GM12878 (cell line): Measurements from ENCODE around the gene DPYSL3. TPM values are rescaled to one million over a fixed set of nuclear protein-coding genes. Genes with fewer than 3 reads are reported as not detected.

Experiments
- ATAC-seq: fragments of 200-7000 bp; cut with Tn5 transposase; 3 replicates; pipeline ENCODE4 v1.9.1; 2020; ENCODE audit warnings: mild to moderate bottlenecking, moderate library complexity
- BruUV-seq: library from RNA; stranded (reverse); fragments of 400-500 nt; replicated peaks from 2 replicates; lab custom pipeline; 2021; lab: Mats Ljungman, UMichigan
- CTCF ChIA-PET: fragments of 300-600 bp; sonication (Branson Sonifier 250); formaldehyde crosslinking; extraction: SDS; loops from one replicate; lab custom pipeline; 2021; ENCODE audit warnings: inconsistent platforms; lab: Yijun Ruan, JAX
- POLR2A ChIA-PET: fragments of 350-600 bp; formaldehyde crosslinking; extraction: SDS; loops from one replicate; lab custom pipeline; 2021; ENCODE audit warnings: inconsistent platforms; lab: Charles Lee
- RAD21 ChIA-PET: fragments of 300-600 bp; sonication (Branson Sonifier 250); formaldehyde crosslinking; loops from one replicate; lab custom pipeline; 2023; ENCODE audit warnings: antibody characterized with exemption; ENCODE audit not compliant: unreplicated experiment; lab: Charles Lee
- SMC1A ChIA-PET: fragments of 300-600 bp; sonication (Branson Sonifier 250); formaldehyde crosslinking; loops from one replicate; lab custom pipeline; 2023; ENCODE audit not compliant: unreplicated experiment, uncharacterized antibody; lab: Charles Lee
- DNase-seq: peaks from one replicate; pipeline ENCODE4 v3.0.0-alpha.2; 2011; ENCODE audit warnings: low read depth, low spot score
- FAIRE-seq: peaks from 3 replicates; lab custom pipeline; 2011; peaks lifted over from hg19 to GRCh38; lab: Jason Lieb, UNC
- H2AFZ ChIP-seq: 2 replicates; pipeline ENCODE4 v1.6.0; 2011; ENCODE audit warnings: low read depth, low read length, control low read depth; ENCODE audit not compliant: control insufficient read depth
- H3K27ac ChIP-seq: 2 replicates; pipeline ENCODE4 v1.5.1; 2011; ENCODE audit warnings: control low read depth; ENCODE audit not compliant: control insufficient read depth, insufficient read depth
- H3K27me3 ChIP-seq, 2 experiments: replicated peaks in 1 of 2; 2 replicates each; pipeline versions ENCODE4 v1.6.0 to v1.6.1; 2011; ENCODE audit warnings: low read length in 1 of 2; ENCODE audit not compliant: control insufficient read depth in 2 of 2, insufficient read depth in 2 of 2
- H3K36me3 ChIP-seq, 2 experiments: 2 replicates each; pipeline ENCODE4 v1.5.1; 2011; ENCODE audit warnings: low read length in 1 of 2; ENCODE audit not compliant: control insufficient read depth in 2 of 2, insufficient read depth in 2 of 2
- H3K4me1 ChIP-seq: 2 replicates; pipeline ENCODE4 v1.6.1; 2011; ENCODE audit warnings: mild to moderate bottlenecking, low read length, moderate library complexity, mixed read lengths; ENCODE audit not compliant: control insufficient read depth, insufficient read depth
- H3K4me2 ChIP-seq: 2 replicates; pipeline ENCODE4 v1.6.0; 2011; ENCODE audit warnings: control low read depth; ENCODE audit not compliant: control insufficient read depth, insufficient read depth
- H3K4me3 ChIP-seq: fragments of 200-600 bp; sonication (generic); 2 replicates; pipeline ENCODE4 v1.5.1; 2016
- H3K79me2 ChIP-seq: 2 replicates; pipeline ENCODE4 v1.6.0; 2011; ENCODE audit warnings: low read length; ENCODE audit not compliant: control insufficient read depth, insufficient read depth
- H3K9ac ChIP-seq: 2 replicates; pipeline ENCODE4 v1.8.0; 2011; ENCODE audit warnings: low read length, control low read depth, mixed read lengths; ENCODE audit not compliant: control insufficient read depth, insufficient read depth
- H3K9me3 ChIP-seq: replicated peaks from 3 replicates; pipeline ENCODE4 v1.5.1; 2011; ENCODE audit warnings: mild to moderate bottlenecking, low read length; ENCODE audit not compliant: control insufficient read depth, insufficient read depth
- H4K20me1 ChIP-seq: 2 replicates; pipeline ENCODE4 v1.6.0; 2011; ENCODE audit not compliant: control insufficient read depth, insufficient read depth
- ATF7 ChIP-seq: fragments of 450-650 bp; IDR thresholded peaks from 2 replicates; pipeline ENCODE4 v1.6.1; 2016; ENCODE audit warnings: low read depth, mild to moderate bottlenecking
- BACH1 ChIP-seq: fragments of 450-650 bp; IDR thresholded peaks from 2 replicates; pipeline ENCODE4 v1.6.1; 2017; ENCODE audit warnings: mild to moderate bottlenecking, borderline replicate concordance
- CEBPB ChIP-seq, 2 experiments: fragments of 150-350 bp in 1 of 2; IDR thresholded peaks; 2 replicates each; pipeline ENCODE4 v1.6.1; 2012 to 2014; ENCODE audit warnings: low read depth in 2 of 2, low read length in 2 of 2, borderline replicate concordance in 1 of 2, inconsistent platforms in 1 of 2
- FOS ChIP-seq: IDR thresholded peaks from 3 replicates; pipeline ENCODE4 v1.6.1; 2011; ENCODE audit warnings: borderline replicate concordance; ENCODE audit not compliant: insufficient read length; ENCODE audit errors: extremely low read depth
- GABPA ChIP-seq: IDR thresholded peaks from 2 replicates; pipeline ENCODE4 v1.6.1; 2014; ENCODE audit warnings: antibody characterized with exemption, low read depth, mild to moderate bottlenecking, inconsistent platforms
- GATAD2B ChIP-seq: fragments of 450-650 bp; conservative IDR thresholded peaks from 2 replicates; pipeline ENCODE4 v1.6.1; 2017; ENCODE audit warnings: low read depth, mild to moderate bottlenecking, moderate library complexity
- HDAC6 ChIP-seq: fragments of 200-600 bp; sonication (generic); IDR thresholded peaks from one replicate; pipeline ENCODE4 v1.8.0; 2017; ENCODE audit warnings: antibody characterized with exemption; ENCODE audit not compliant: unreplicated experiment
- LARP7 ChIP-seq: fragments of 450-650 bp; IDR thresholded peaks from 2 replicates; pipeline ENCODE4 v1.6.1; 2017; ENCODE audit warnings: mild to moderate bottlenecking
- MTA3 ChIP-seq: IDR thresholded peaks from 2 replicates; pipeline ENCODE4 v1.6.1; 2012; ENCODE audit warnings: low read length, inconsistent platforms, borderline replicate concordance
- NFYA ChIP-seq: IDR thresholded peaks from 2 replicates; pipeline ENCODE4 v1.6.1; 2011; ENCODE audit warnings: low read depth, mild to moderate bottlenecking, low read length, improper control_type of control experiment, borderline replicate concordance
- PAX5 ChIP-seq: IDR thresholded peaks from 2 replicates; pipeline ENCODE4 v1.6.1; 2011; ENCODE audit warnings: low read depth, low read length, borderline replicate concordance
- PML ChIP-seq: IDR thresholded peaks from 2 replicates; pipeline ENCODE4 v1.6.1; 2012; ENCODE audit warnings: low read length, inconsistent platforms
- RUNX3 ChIP-seq: IDR thresholded peaks from 2 replicates; pipeline ENCODE4 v1.6.1; 2012; ENCODE audit warnings: low read length, inconsistent platforms
- SMARCA5 ChIP-seq: fragments of 450-650 bp; IDR thresholded peaks from 2 replicates; pipeline ENCODE4 v1.6.1; 2017; ENCODE audit warnings: mild to moderate bottlenecking
- SMC3 ChIP-seq: IDR thresholded peaks from 2 replicates; pipeline ENCODE4 v1.6.1; 2011; ENCODE audit warnings: low read length, improper control_type of control experiment, borderline replicate concordance
- STAT1 ChIP-seq: fragments of 450-650 bp; conservative IDR thresholded peaks from 2 replicates; pipeline ENCODE4 v1.6.1; 2014; ENCODE audit warnings: antibody characterized with exemption, mild to moderate bottlenecking
- ZNF384 ChIP-seq: IDR thresholded peaks from 2 replicates; pipeline ENCODE4 v1.6.1; 2012; ENCODE audit warnings: low read depth, mild to moderate bottlenecking, low read length, improper control_type of control experiment, borderline replicate concordance
- ZSCAN29 ChIP-seq: fragments of 450-650 bp; IDR thresholded peaks from 2 replicates; pipeline ENCODE4 v1.6.1; 2017; ENCODE audit warnings: mild to moderate bottlenecking, moderate library complexity
- WGBS: methylation state at CpG from one replicate; pipeline ENCODE4 v1.1.6; 2016; ENCODE audit warnings: low lambda C conversion rate; ENCODE audit not compliant: insufficient replicate concordance, insufficient coverage; ENCODE audit errors: missing lambda C conversion rate; 5-methylcytosine and 5-hydroxymethylcytosine counted together
- in situ Hi-C: fragments of 300-500 bp; cut with MboI; formaldehyde crosslinking; loops from 9 replicates; pipeline ENCODE4 v1.14.3; 2018; ENCODE audit warnings: mixed read lengths
- intact Hi-C: fragments of 100-400 bp; cut with micrococcal nuclease; formaldehyde crosslinking; loops from one replicate; pipeline ENCODE4 v1.14.2; 2022; ENCODE audit not compliant: unreplicated experiment
- polyA plus RNA-seq, 11 experiments: library from polyadenylated mRNA; depleted of rRNA in 4 of 11; unstranded in 6 of 11; stranded (reverse) in 5 of 11; fragments of >200 nt; fragmentation: Nextera tagmentation in 4 of 11; fragmentation: Illumina TruSeq in 1 of 11; extraction: Ambion mirVana in 4 of 11; extraction: Trizol in 1 of 11; gene quantifications; 1 replicate in 1 of 11; 2 replicates in 10 of 11; pipeline versions ENCODE4 v1.2.1 to v1.2.3, GENCODE V29; 2011 to 2016; ENCODE audit warnings: inconsistent platforms in 2 of 11, missing spikeins in 2 of 11, low read depth in 1 of 11
- total RNA-seq, 4 experiments: library from RNA; depleted of rRNA in 3 of 4; stranded (reverse); fragments of >200 nt in 3 of 4; fragmentation: Illumina TruSeq in 1 of 4; extraction: Trizol in 1 of 4; gene quantifications; 2 replicates each; pipeline versions ENCODE4 v1.2.1 to v1.2.3, GENCODE V29; 2013 to 2021
- TF ChIP-seq, protein P1 (sequence below): IDR thresholded peaks from 2 replicates; pipeline ENCODE4 v1.6.1; 2011; ENCODE audit warnings: low read depth, mild to moderate bottlenecking, low read length, moderate library complexity, borderline replicate concordance; ENCODE audit errors: extremely low read depth
- TF ChIP-seq, protein P2 (sequence below): fragments of 450-650 bp; formaldehyde crosslinking; IDR thresholded peaks from 2 replicates; pipeline ENCODE4 v1.4.0; 2020; ENCODE audit warnings: mild to moderate bottlenecking, moderate library complexity
- TF ChIP-seq, protein P3 (sequence below): fragments of 450-650 bp; IDR thresholded peaks from 2 replicates; pipeline ENCODE4 v1.6.1; 2017; ENCODE audit warnings: low read depth, mild to moderate bottlenecking, moderate library complexity

DPYSL3 gene
- total and polyA plus RNA-seq, 10 of the 15 experiments (the other 5 are each of a cell fraction or from before 2014, with no cell fraction given), result 0.08 to 1.5 (median 0.45) TPM; not detected in 1

DNA sequence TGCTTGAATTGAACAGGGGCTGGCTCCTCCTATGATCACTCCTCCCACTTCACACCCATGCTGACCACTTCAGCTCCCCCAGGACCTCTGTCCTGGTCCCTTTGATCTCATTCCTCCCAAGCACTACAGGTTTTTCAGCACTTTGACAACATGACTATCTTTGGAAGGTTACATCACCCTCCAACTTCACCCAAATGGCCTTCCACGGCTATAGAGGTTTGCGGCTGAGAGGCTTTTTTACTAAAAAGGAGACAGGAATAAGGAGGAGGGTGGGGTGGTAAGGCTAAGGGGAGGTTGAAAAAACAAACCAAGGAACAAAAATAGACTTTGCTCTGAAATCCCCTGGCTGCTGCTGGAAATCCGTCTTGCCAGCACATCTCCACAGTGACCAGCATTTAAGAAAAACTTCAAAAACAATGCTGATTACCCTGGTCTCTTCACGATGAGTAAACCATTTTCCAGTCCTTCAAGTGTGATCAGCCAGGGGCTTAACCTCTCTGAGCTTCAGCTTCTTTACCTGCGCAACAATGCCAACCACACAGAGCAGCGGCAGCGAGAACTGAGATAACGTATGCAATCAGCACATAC is 102.7 kb downstream of the DPYSL3 start:
- Histone ChIP-seq H3K9ac (no peak overlapping the region), H3K27ac (no peak overlapping the region), H3K27me3 (no peaks in the 10 kb centered on the region), H3K4me1 (peaks cover 10% of the 10 kb centered on the region; the same call in 1 of the 2 replicates), H3K79me2 (no peaks in the 10 kb centered on the region), H3K36me3 (no peaks in the 10 kb centered on the region), H2AFZ (no peak overlapping the region), H3K4me3 (no peak overlapping the region), H3K9me3 (no peaks in the 10 kb centered on the region), H4K20me1 (no peaks in the 10 kb centered on the region), H3K4me2 (no peak overlapping the region)
- ChIA-PET SMC1A (interaction anchor here (0.9 to 2.5 kb wide), 2 partner anchors 10 to 28 kb away, joined by 4 to 6 read pairs; no protein-coding TSS in a partner anchor), CTCF (interaction anchor here (0.6 to 1.5 kb wide), 3 partner anchors 9 to 171 kb away, joined by 3 to 5 read pairs (median 3); no protein-coding TSS in a partner anchor), POLR2A (no interaction called here), RAD21 (no interaction called here)
- FAIRE-seq, result no peak
- 60% methylated on average over 8 of the region's 8 CpGs for WGBS
- in situ Hi-C loops (no loop called here), intact Hi-C loops (no loop called here)
- DNase-seq, result no peak
- BruUV-seq, result no TSS peak
- peak; percentile 58 for ATAC-seq
- TF ChIP-seq SMC3 (no peak), HDAC6 (no peak), BACH1 (no peak), GATAD2B (no peak), PAX5 (no peak), NFYA (no peak), LARP7 (no peak), RUNX3 (peak; percentile 55; the same call in 1 of the 2 replicates), ATF7 (peak; percentile 79), GABPA (no peak), STAT1 (no peak), MTA3 (no peak), ZSCAN29 (no peak), PML (no peak), CEBPB (IDR thresholded peaks at IDR 0.05; ENCODE audit: borderline replicate concordance in 1 of 2, low read depth in 2 of 2, low read length in 2 of 2) (no peak), FOS (no peak), ZNF384 (no peak), SMARCA5 (no peak)
- TF ChIP-seq, protein P1, sequence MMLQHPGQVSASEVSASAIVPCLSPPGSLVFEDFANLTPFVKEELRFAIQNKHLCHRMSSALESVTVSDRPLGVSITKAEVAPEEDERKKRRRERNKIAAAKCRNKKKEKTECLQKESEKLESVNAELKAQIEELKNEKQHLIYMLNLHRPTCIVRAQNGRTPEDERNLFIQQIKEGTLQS, result no peak
- TF ChIP-seq, protein P2, sequence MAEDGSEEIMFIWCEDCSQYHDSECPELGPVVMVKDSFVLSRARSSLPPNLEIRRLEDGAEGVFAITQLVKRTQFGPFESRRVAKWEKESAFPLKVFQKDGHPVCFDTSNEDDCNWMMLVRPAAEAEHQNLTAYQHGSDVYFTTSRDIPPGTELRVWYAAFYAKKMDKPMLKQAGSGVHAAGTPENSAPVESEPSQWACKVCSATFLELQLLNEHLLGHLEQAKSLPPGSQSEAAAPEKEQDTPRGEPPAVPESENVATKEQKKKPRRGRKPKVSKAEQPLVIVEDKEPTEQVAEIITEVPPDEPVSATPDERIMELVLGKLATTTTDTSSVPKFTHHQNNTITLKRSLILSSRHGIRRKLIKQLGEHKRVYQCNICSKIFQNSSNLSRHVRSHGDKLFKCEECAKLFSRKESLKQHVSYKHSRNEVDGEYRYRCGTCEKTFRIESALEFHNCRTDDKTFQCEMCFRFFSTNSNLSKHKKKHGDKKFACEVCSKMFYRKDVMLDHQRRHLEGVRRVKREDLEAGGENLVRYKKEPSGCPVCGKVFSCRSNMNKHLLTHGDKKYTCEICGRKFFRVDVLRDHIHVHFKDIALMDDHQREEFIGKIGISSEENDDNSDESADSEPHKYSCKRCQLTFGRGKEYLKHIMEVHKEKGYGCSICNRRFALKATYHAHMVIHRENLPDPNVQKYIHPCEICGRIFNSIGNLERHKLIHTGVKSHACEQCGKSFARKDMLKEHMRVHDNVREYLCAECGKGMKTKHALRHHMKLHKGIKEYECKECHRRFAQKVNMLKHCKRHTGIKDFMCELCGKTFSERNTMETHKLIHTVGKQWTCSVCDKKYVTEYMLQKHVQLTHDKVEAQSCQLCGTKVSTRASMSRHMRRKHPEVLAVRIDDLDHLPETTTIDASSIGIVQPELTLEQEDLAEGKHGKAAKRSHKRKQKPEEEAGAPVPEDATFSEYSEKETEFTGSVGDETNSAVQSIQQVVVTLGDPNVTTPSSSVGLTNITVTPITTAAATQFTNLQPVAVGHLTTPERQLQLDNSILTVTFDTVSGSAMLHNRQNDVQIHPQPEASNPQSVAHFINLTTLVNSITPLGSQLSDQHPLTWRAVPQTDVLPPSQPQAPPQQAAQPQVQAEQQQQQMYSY (CRISPR knock-in tag), result no peak
- TF ChIP-seq, protein P3, sequence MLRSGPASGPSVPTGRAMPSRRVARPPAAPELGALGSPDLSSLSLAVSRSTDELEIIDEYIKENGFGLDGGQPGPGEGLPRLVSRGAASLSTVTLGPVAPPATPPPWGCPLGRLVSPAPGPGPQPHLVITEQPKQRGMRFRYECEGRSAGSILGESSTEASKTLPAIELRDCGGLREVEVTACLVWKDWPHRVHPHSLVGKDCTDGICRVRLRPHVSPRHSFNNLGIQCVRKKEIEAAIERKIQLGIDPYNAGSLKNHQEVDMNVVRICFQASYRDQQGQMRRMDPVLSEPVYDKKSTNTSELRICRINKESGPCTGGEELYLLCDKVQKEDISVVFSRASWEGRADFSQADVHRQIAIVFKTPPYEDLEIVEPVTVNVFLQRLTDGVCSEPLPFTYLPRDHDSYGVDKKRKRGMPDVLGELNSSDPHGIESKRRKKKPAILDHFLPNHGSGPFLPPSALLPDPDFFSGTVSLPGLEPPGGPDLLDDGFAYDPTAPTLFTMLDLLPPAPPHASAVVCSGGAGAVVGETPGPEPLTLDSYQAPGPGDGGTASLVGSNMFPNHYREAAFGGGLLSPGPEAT, result peak; percentile 17; the same call in 1 of the 2 replicates
